ENCODE results near the gene MRC2. TPM values are rescaled to one million over a fixed set of nuclear protein-coding genes. Genes with fewer than 3 reads are reported as not detected.
A peak's percentile ranks its signal among the peaks of the same experiment; 100 is the strongest.
"Not testable (repeated sequence)": the region's sequence is repeated elsewhere in the genome, so short reads cannot be mapped to it uniquely, and the experiment has no call there.

The MRC2 gene
- total RNA-seq, 1 donor from 2014 or later: 361 TPM

DNA sequence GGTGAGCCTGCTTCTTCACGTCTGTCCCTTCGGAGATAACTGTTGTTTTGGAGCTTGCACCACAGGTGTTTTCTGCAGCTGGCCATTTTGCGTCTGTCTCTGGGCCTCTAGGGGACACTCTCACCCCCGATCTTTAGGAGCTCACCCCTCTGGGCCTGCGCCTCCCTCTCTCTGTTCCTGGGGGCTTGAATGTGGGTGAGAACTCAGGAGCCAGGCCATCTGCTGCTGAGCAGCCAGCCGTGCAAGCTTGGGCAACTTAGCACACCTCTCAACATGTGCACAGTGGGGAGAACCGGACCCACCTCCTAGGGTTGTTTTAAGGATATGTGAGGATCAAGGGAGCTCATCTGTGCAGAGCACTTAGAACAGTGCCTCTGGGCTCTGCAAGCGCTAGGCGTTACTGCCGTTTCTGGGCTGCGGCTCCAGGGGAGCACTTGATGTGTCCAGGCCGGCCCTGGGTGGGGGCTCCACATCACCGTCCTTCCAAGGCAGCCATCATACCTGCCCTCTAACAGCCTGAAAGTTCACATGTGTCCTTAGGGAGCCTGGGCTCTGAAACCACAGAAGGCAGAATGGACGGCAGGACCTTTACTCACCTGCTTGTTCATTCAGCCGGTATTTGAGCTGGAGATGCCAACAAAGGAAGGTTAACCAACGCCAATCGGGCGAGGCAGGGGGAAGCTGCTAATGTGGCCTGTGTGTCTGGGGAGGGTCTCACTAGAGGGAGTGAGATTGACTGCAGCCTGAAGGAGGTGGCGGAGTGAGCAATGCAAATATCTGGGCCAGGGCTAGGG lies 66.3 kb downstream of the MRC2 start:
- Histone ChIP-seq H4K20me1 (ENCODE audit: insufficient read depth, low read length) (peaks cover 35% of the 10 kb centered on the region), H3K9ac (ENCODE audit: low read length) (peak overlapping the region; percentile 25), H3K4me3 (ENCODE audit: insufficient read depth, low read depth, low read length) (no peak overlapping the region), H3K79me2 (ENCODE audit: insufficient read depth, low read length) (no peaks in the 10 kb centered on the region), H3K27me3 (ENCODE audit: insufficient read depth, low read length) (no peaks in the 10 kb centered on the region), H3K9me3 (ENCODE audit: insufficient read depth, low read depth, low read length) (no peaks in the 10 kb centered on the region), H3K36me3 (ENCODE audit: insufficient read depth, low read length) (peaks cover 15% of the 10 kb centered on the region), H2AFZ (ENCODE audit: low read depth, low read length) (no peak overlapping the region), H3K4me1 (ENCODE audit: insufficient read depth, low read length) (peaks cover 14% of the 10 kb centered on the region), H3K4me2 (ENCODE audit: low read length) (peak overlapping the region; percentile 21), H3K27ac (ENCODE audit: low read depth, low read length) (no peak overlapping the region)
- FAIRE-seq (no peak), DNase-seq (ENCODE audit: low read depth) (no peak)
- peaks cover 16% of the 10 kb centered on the region for H3K36me3 Mint-ChIP-seq (ENCODE audit: low read depth, unreplicated experiment)
- H3K4me3 Mint-ChIP-seq (ENCODE audit: unreplicated experiment): no peak overlapping the region
- no peaks in the 10 kb centered on the region for H3K27me3 Mint-ChIP-seq (ENCODE audit: low read depth, unreplicated experiment)
- TF ChIP-seq EZH2 (IDR thresholded peaks at IDR 0.05; ENCODE audit: insufficient read depth, low read length): no peak
- TF ChIP-seq, protein P1, sequence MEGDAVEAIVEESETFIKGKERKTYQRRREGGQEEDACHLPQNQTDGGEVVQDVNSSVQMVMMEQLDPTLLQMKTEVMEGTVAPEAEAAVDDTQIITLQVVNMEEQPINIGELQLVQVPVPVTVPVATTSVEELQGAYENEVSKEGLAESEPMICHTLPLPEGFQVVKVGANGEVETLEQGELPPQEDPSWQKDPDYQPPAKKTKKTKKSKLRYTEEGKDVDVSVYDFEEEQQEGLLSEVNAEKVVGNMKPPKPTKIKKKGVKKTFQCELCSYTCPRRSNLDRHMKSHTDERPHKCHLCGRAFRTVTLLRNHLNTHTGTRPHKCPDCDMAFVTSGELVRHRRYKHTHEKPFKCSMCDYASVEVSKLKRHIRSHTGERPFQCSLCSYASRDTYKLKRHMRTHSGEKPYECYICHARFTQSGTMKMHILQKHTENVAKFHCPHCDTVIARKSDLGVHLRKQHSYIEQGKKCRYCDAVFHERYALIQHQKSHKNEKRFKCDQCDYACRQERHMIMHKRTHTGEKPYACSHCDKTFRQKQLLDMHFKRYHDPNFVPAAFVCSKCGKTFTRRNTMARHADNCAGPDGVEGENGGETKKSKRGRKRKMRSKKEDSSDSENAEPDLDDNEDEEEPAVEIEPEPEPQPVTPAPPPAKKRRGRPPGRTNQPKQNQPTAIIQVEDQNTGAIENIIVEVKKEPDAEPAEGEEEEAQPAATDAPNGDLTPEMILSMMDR (IDR thresholded peaks at IDR 0.05; ENCODE audit: insufficient read depth, low read depth, low read length): no peak
- H3K27ac Mint-ChIP-seq (ENCODE audit: unreplicated experiment): peak overlapping the region; percentile 72
- H3K4me1 Mint-ChIP-seq (ENCODE audit: low read depth, unreplicated experiment): peaks cover 15% of the 10 kb centered on the region
- H3K9me3 Mint-ChIP-seq (ENCODE audit: unreplicated experiment): no peaks in the 10 kb centered on the region

DNA sequence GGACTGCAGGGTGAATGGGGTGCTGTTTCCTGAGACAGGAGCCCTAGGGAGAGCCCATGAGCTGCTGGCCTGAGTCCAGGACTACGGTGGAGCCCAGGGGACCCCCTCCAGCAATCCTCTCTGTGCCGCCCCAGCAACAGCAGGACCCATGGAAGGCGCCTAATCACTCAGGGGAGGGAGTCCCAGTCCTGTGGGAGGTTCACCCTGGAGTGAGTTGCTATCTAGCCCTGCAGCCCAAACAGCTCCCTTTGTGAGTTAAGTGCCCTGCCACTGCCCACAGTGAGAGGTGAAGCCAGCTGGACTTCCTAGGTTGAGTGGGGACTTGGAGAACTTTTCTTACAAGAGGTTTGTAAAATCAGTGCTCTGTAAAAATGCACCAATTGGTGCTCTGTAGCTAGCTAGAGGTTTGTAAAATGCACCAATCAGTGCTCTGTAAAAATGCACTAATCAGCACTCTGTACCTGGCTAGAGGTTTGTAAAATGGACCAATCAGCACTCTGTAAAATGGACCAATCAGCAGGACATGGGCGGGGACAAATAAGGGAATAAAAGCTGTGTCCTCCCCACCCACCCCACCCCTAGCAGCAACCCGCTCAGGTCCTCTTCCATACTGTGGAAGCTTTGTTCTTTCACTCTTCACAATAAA lies 67.7 kb downstream of the MRC2 start:
- H2AFZ ChIP-seq (ENCODE audit: low read depth, low read length); H3K4me3 Mint-ChIP-seq (ENCODE audit: unreplicated experiment); H3K27me3 Mint-ChIP-seq (ENCODE audit: low read depth, unreplicated experiment); H3K9me3 Mint-ChIP-seq (ENCODE audit: unreplicated experiment); H3K9me3 ChIP-seq (ENCODE audit: insufficient read depth, low read depth, low read length); H3K4me2 ChIP-seq (ENCODE audit: low read length); DNase-seq (ENCODE audit: low read depth); H3K79me2 ChIP-seq (ENCODE audit: insufficient read depth, low read length); FAIRE-seq; H3K4me3 ChIP-seq (ENCODE audit: insufficient read depth, low read depth, low read length); H3K27ac ChIP-seq (ENCODE audit: low read depth, low read length); H3K27me3 ChIP-seq (ENCODE audit: insufficient read depth, low read length); H3K9ac ChIP-seq (ENCODE audit: low read length): not testable (repeated sequence)
- Mint-ChIP-seq H3K36me3 (ENCODE audit: low read depth, unreplicated experiment) (peaks cover 16% of the 10 kb centered on the region), H3K27ac (ENCODE audit: unreplicated experiment) (peak overlapping the region; percentile 34), H3K4me1 (ENCODE audit: low read depth, unreplicated experiment) (peaks cover 17% of the 10 kb centered on the region)
- peaks cover 28% of the 10 kb centered on the region for H4K20me1 ChIP-seq (ENCODE audit: insufficient read depth, low read length)
- H3K4me1 ChIP-seq (ENCODE audit: insufficient read depth, low read length): peaks cover 14% of the 10 kb centered on the region
- peaks cover 11% of the 10 kb centered on the region for H3K36me3 ChIP-seq (ENCODE audit: insufficient read depth, low read length)

DNA sequence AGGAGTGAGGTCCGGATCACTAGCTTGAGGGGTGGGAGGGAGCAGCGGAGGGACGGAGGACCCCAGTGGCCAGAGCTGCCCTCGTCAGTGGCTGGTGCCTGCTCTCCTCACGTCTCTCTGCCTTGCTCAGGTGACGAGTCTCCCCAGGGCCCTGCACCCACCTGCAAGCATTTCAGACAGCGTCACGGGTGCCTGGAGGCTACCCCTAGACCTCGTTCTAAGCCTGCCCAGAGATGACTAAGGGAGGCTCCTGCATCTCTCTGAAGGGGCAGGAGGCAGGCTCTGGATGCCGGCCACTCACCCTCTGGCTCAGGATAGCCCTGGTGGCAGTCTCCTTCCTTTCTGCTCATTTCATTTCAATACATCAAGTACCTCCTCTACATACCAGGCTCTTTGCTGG lies 68.8 kb downstream of the MRC2 start:
- no peak overlapping the region for H3K9ac ChIP-seq (ENCODE audit: low read length)
- H3K4me1 Mint-ChIP-seq (ENCODE audit: low read depth, unreplicated experiment): peaks cover 17% of the 10 kb centered on the region
- peaks cover 16% of the 10 kb centered on the region for H3K36me3 Mint-ChIP-seq (ENCODE audit: low read depth, unreplicated experiment)
- no peak overlapping the region for H3K4me2 ChIP-seq (ENCODE audit: low read length)
- H4K20me1 ChIP-seq (ENCODE audit: insufficient read depth, low read length): peaks cover 22% of the 10 kb centered on the region
- H3K27me3 ChIP-seq (ENCODE audit: insufficient read depth, low read length): no peaks in the 10 kb centered on the region
- no peaks in the 10 kb centered on the region for H3K79me2 ChIP-seq (ENCODE audit: insufficient read depth, low read length)
- no peak overlapping the region for H3K4me3 Mint-ChIP-seq (ENCODE audit: unreplicated experiment)
- no peaks in the 10 kb centered on the region for H3K27me3 Mint-ChIP-seq (ENCODE audit: low read depth, unreplicated experiment)
- no peak overlapping the region for H3K4me3 ChIP-seq (ENCODE audit: insufficient read depth, low read depth, low read length)
- H3K36me3 ChIP-seq (ENCODE audit: insufficient read depth, low read length): peaks cover 2% of the 10 kb centered on the region
- no peak for FAIRE-seq
- TF ChIP-seq EZH2 (IDR thresholded peaks at IDR 0.05; ENCODE audit: insufficient read depth, low read length): no peak
- TF ChIP-seq, protein P1 (IDR thresholded peaks at IDR 0.05; ENCODE audit: insufficient read depth, low read depth, low read length): no peak
- DNase-seq (ENCODE audit: low read depth): no peak
- H3K27ac ChIP-seq (ENCODE audit: low read depth, low read length): no peak overlapping the region
- no peak overlapping the region for H3K27ac Mint-ChIP-seq (ENCODE audit: unreplicated experiment)
- H2AFZ ChIP-seq (ENCODE audit: low read depth, low read length): no peak overlapping the region
- peaks cover 14% of the 10 kb centered on the region for H3K4me1 ChIP-seq (ENCODE audit: insufficient read depth, low read length)
- no peaks in the 10 kb centered on the region for H3K9me3 Mint-ChIP-seq (ENCODE audit: unreplicated experiment)
- H3K9me3 ChIP-seq (ENCODE audit: insufficient read depth, low read depth, low read length): no peaks in the 10 kb centered on the region
